ENCODE data around the gene DENND1A. TPM values are rescaled to one million over a fixed set of nuclear protein-coding genes. Genes with fewer than 3 reads are reported as not detected.

Gene DENND1A
- total RNA-seq, 1 donor from 2014 or later: 25.2 TPM

DNA sequence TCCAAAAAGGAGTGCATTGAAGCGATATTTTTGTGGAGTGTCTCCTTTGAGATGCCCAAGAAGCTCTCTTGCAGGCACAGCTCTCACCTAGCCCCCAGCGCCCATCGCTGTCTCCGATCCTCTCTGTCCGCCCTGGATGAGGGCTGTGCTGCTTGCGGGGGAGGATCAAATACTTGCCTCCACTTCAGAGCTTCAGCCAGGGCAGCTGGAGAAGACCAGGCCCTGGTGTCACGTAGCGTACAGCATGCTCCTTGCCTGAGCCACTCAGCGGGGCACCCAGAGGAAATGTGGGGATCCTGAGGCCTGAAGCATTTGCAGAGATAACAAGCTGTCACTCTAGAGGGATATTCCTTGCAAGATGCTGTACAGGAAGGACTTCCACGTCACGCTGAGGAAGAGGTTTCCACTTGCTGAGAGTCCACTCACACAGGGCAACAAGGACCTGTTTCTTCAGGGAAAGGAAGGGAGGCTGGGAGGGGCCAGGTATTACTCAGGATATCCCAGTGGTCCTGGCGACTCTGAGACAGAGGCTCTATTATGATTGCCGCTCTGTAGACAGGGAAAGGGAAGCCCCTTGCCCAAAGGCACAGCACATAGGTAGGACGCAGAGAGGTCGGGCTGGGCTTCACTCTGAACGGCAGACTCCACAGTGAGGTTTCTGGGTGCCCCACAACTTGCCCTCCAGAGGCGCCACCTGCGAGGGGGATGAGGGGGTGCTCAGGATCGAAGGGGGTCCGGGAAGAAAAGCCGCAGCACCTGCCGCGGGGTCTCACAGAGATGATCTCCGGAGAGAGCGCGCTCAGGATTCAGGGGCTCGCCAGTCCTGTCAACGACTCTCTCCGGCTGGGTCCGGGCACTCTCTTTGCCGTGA, 510.0 kb downstream of the DENND1A start:
- no peak overlapping the region for H3K27ac Mint-ChIP-seq
- H3K4me3 Mint-ChIP-seq: no peak overlapping the region
- CTCF ChIA-PET: no interaction called here

DNA sequence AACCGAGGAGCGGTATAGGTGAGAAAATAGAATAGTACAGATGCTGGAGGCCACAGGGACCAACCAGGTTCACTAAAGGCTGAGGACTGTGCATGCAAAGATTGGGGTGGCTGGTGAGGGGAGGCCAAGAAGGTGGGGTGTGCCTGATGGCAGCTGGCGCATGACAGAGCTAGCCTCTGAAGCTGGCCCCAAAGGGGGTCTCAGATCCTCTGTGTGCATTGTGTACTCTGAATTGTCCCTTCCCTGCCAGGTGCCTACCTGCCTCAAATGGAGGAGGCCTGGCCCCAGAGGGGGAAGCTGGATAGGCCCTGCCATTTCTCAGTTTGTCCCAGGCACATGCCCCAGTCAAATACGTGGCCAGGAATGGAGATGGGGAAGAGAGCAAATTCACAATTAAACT, 510.8 kb downstream of the DENND1A start:
- H3K4me3 Mint-ChIP-seq: no peak overlapping the region
- DNase-seq: no peak
- ChIA-PET CTCF (no interaction called here), POLR2A (no interaction called here)
- H3K27me3 Mint-ChIP-seq: no peaks in the 10 kb centered on the region
- H3K4me1 Mint-ChIP-seq: no peaks in the 10 kb centered on the region
- H3K9me3 Mint-ChIP-seq: no peaks in the 10 kb centered on the region
- TF ChIP-seq, protein P1, sequence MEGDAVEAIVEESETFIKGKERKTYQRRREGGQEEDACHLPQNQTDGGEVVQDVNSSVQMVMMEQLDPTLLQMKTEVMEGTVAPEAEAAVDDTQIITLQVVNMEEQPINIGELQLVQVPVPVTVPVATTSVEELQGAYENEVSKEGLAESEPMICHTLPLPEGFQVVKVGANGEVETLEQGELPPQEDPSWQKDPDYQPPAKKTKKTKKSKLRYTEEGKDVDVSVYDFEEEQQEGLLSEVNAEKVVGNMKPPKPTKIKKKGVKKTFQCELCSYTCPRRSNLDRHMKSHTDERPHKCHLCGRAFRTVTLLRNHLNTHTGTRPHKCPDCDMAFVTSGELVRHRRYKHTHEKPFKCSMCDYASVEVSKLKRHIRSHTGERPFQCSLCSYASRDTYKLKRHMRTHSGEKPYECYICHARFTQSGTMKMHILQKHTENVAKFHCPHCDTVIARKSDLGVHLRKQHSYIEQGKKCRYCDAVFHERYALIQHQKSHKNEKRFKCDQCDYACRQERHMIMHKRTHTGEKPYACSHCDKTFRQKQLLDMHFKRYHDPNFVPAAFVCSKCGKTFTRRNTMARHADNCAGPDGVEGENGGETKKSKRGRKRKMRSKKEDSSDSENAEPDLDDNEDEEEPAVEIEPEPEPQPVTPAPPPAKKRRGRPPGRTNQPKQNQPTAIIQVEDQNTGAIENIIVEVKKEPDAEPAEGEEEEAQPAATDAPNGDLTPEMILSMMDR (IDR thresholded peaks at IDR 0.05): no peak
- no peak overlapping the region for H3K27ac Mint-ChIP-seq
- no peak for ATAC-seq (ENCODE audit: low read depth)
- intact Hi-C loops (cut with micrococcal nuclease): no loop called here
- peaks cover 29% of the 10 kb centered on the region for H3K36me3 Mint-ChIP-seq (ENCODE audit: low read depth)

More for the DNA sequence above, 510.0 kb downstream of the DENND1A start:
- no peak for ATAC-seq (ENCODE audit: low read depth)
- H3K4me1 Mint-ChIP-seq: no peaks in the 10 kb centered on the region
- H3K27me3 Mint-ChIP-seq: no peaks in the 10 kb centered on the region
- TF ChIP-seq, protein P1 (IDR thresholded peaks at IDR 0.05): no peak
- POLR2A ChIA-PET: interaction anchor here (1.1 kb wide), 1 partner anchor 9 kb away, joined by 8 read pairs; no protein-coding TSS in a partner anchor
- DNase-seq: no peak
- H3K9me3 Mint-ChIP-seq: no peaks in the 10 kb centered on the region
- intact Hi-C loops (cut with micrococcal nuclease): no loop called here
- H3K36me3 Mint-ChIP-seq (ENCODE audit: low read depth): peaks cover 33% of the 10 kb centered on the region

DNA sequence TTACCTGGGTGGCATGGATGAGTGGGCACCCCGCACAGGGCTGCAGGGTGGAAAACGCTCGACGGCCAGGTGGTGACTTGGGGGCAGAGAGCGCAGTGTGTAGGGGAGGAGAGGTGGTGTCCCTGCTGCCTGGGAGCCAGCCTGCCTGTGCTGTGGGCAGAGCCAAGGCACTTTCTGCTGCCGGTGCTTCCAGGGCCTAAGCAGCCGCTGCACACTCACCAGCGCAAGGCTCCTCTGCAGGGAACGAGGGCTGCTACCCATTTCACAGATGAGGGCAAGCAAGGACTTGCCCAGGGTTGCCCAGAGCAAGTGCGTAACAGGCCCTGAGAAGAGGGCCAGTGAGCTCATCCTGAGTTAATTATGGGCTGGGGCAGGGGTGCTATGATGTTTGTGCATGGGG, 511.4 kb downstream of the DENND1A start:
- POLR2A ChIA-PET: no interaction called here
- intact Hi-C loops (cut with micrococcal nuclease): no loop called here
- no peak overlapping the region for H3K27ac Mint-ChIP-seq

DNA sequence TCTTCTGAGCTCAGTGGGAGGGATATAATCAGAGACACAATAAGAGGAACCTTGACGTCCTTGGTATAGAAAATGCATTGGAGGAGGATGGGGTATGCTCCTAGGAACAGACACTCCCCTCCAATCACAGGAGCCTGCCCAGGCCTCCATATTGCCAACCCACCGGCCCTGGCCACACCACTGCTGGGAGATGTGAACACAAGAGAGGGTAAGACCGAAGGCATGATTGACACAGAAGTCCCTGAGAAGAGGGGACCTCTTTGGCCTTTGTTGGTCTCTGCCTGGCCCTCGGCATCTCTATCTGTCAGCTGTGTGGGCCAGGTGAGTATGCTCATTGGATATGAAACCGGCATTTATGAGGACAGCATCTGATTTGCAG, 511.9 kb downstream of the DENND1A start:
- ChIA-PET POLR2A (no interaction called here), CTCF (no interaction called here)
- intact Hi-C loops (cut with micrococcal nuclease): no loop called here
- no peak overlapping the region for H3K27ac Mint-ChIP-seq
- ATAC-seq (ENCODE audit: low read depth): no peak
- peaks cover 26% of the 10 kb centered on the region for H3K36me3 Mint-ChIP-seq (ENCODE audit: low read depth)
- no peak for DNase-seq
- no peak overlapping the region for H3K4me3 Mint-ChIP-seq
- TF ChIP-seq, protein P1 (IDR thresholded peaks at IDR 0.05): no peak
- H3K9me3 Mint-ChIP-seq: no peaks in the 10 kb centered on the region
- H3K27me3 Mint-ChIP-seq: no peaks in the 10 kb centered on the region
- H3K4me1 Mint-ChIP-seq: no peaks in the 10 kb centered on the region

More for the DNA sequence above, 511.4 kb downstream of the DENND1A start:
- ATAC-seq (ENCODE audit: low read depth) (no peak), DNase-seq (no peak)
- TF ChIP-seq, protein P1 (IDR thresholded peaks at IDR 0.05): no peak
- H3K27me3 Mint-ChIP-seq: no peaks in the 10 kb centered on the region
- H3K4me3 Mint-ChIP-seq: no peak overlapping the region
- CTCF ChIA-PET: no interaction called here
- H3K4me1 Mint-ChIP-seq: no peaks in the 10 kb centered on the region
- peaks cover 26% of the 10 kb centered on the region for H3K36me3 Mint-ChIP-seq (ENCODE audit: low read depth)
- H3K9me3 Mint-ChIP-seq: no peaks in the 10 kb centered on the region

DNA sequence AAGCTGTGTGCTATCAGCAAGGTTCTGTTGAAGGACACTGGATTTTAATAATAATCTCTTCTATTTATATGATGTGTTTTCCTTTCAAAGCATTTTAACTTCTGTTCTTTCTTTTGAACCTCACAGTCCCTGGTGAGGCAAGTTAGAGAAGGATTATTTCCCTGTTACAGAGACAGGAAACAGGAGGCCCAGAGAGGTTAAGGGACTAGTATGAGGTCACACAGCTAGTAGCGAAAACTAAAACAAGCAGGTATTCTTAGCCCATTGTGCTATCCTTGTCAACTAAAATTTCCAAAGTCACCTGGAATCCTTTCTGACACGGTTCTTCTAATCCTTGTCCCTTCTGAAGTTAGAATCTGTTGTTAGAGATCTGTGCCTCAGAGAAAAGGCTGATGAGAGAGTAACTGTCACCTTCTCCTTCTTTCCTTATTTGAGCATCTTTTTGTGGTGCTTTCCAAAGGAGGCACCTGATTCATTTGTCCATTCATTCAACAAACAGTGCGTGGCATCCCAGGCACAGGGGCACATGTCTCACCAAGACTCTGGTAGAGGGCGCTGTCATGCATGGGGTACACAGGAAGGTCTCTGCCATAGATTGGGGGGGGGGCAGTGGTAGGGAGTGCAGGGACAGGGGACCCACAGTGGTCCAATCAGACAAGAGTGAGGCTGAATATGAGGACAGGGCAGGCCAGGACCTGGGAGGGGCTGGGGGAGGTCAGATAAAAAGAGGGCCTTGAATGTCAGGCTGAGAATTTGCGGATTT, 512.5 kb downstream of the DENND1A start:
- H3K9me3 Mint-ChIP-seq: no peaks in the 10 kb centered on the region
- ChIA-PET CTCF (no interaction called here), POLR2A (no interaction called here)
- no peaks in the 10 kb centered on the region for H3K4me1 Mint-ChIP-seq
- peaks cover 27% of the 10 kb centered on the region for H3K36me3 Mint-ChIP-seq (ENCODE audit: low read depth)
- intact Hi-C loops (cut with micrococcal nuclease): no loop called here
- TF ChIP-seq, protein P1 (IDR thresholded peaks at IDR 0.05): no peak
- DNase-seq: no peak
- no peak overlapping the region for H3K27ac Mint-ChIP-seq
- H3K27me3 Mint-ChIP-seq: no peaks in the 10 kb centered on the region
- no peak for ATAC-seq (ENCODE audit: low read depth)
- H3K4me3 Mint-ChIP-seq: no peak overlapping the region

Measured in activated B cell treated with CpG ODN at 0.5 μM for 24 hours (primary cell).